ENCODE results near the gene SMURF1.

Gene SMURF1

DNA sequence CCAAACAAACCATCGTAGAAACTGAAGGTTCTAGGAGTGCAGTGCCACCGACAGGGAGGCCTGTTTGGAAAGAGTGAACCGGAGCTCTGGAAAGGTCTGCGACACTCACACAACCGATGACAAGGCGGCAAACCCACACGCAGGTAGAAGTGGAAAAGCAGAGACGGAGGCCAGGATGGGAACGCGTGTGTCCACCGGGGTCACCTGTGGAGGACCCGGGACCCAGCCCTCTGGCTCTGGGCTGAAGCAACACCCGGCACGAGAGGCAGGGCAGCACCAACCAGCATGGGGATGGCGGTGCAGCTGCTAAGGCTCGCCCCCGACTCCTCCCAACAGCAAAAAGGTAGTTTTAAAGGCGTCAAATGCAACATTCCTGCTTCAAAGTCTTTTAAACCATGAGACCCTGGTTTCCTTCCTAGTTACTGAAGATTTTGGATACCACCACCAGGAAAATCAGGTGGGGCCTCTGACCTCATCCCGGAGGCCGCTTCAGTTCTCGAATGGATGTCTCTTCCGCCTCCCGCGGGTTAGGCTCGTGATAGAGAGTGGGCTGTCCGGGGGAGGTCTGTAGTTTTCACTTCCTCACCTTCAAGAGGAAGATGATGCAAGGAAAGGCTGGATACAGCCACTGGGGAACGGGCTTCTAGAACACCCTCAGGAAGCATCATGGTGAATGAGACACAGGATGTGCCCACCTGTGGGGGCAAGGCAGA is 115.5 kb downstream of the SMURF1 start:
- Mint-ChIP-seq H3K4me1 (peaks cover 12% of the 10 kb centered on the region), H3K9me3 (no peaks in the 10 kb centered on the region), H3K27ac (peak overlapping the region in 1 of 2 donors; percentile 90), H3K4me3 (no peak overlapping the region), H3K27me3 (no peaks in the 10 kb centered on the region)
- ATAC-seq = no peak
- DNase-seq = no peak

DNA sequence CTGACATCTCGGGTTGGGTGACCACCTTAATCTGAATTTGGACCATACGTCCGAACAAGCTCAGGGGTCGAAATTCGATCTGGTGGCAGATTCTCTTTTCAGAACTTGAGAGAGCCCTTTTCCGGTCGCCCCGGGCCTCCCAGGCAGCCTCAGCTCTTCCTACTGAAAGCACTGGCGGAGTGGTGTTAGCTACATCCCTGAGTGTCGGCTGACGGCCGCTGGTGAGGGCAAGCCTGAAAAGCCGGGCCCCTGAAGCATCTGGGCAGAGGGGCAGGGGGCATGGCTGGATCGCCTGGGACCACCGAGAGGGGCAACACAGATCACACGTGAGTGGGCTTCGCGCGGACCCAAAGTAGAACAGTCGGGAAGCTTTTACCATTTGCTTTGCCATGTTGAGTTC is 116.1 kb downstream of the SMURF1 start:
- peak overlapping the region; percentile 33 to 48 for H3K27ac Mint-ChIP-seq
- peaks cover 12% of the 10 kb centered on the region for H3K4me1 Mint-ChIP-seq
- no peak overlapping the region for H3K4me3 Mint-ChIP-seq
- ATAC-seq (no peak), DNase-seq (no peak)
- H3K9me3 Mint-ChIP-seq = no peaks in the 10 kb centered on the region
- H3K27me3 Mint-ChIP-seq = no peaks in the 10 kb centered on the region

DNA sequence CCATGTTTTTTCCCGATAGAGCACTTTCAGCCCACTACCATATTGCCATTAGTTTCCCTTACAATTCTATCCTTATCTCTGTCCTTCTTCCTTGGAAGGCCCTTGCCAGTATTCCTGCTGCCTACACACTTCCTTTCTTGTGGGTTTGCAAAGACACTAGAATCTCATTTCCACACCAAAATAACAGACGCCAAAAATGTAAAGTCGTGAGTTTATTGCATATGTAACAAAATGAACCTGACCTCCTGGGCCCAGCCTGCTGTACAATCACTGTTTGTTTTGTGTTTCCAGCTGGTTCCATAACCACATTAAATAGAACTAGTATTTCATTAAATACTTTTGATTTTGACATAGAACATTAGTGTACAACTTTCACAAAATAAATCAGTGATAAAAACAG is 116.7 kb downstream of the SMURF1 start:
- ATAC-seq = no peak
- no peak overlapping the region for H3K4me3 Mint-ChIP-seq
- peak overlapping the region in 1 of 2 donors; percentile 48 for H3K27ac Mint-ChIP-seq
- no peak for DNase-seq
- no peaks in the 10 kb centered on the region for H3K9me3 Mint-ChIP-seq
- H3K4me1 Mint-ChIP-seq = peaks cover 12% of the 10 kb centered on the region
- no peaks in the 10 kb centered on the region for H3K27me3 Mint-ChIP-seq

DNA sequence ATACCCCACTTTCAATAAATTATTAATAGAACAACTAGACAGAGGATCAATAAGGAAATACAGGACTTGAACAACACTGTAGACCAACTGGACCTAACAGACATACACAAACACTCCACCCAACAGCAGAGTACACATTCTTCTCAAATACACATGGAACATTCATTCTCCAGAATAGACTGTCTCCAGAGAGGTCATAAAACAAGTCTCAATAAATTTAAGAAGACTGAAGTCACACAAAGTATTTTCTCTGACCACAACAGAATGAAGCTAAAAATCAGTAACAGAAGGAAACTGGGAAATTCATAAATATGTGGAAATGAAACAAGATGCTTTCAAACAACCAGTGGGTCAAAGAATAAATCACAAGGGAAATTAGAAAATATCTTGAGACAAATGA is 119.8 kb downstream of the SMURF1 start:
- ATAC-seq (no peak), DNase-seq (no peak)
- H3K27ac Mint-ChIP-seq = no peak overlapping the region
- no peaks in the 10 kb centered on the region for H3K9me3 Mint-ChIP-seq
- H3K4me3 Mint-ChIP-seq = no peak overlapping the region
- H3K4me1 Mint-ChIP-seq = peaks cover 12% of the 10 kb centered on the region
- no peaks in the 10 kb centered on the region for H3K27me3 Mint-ChIP-seq

DNA sequence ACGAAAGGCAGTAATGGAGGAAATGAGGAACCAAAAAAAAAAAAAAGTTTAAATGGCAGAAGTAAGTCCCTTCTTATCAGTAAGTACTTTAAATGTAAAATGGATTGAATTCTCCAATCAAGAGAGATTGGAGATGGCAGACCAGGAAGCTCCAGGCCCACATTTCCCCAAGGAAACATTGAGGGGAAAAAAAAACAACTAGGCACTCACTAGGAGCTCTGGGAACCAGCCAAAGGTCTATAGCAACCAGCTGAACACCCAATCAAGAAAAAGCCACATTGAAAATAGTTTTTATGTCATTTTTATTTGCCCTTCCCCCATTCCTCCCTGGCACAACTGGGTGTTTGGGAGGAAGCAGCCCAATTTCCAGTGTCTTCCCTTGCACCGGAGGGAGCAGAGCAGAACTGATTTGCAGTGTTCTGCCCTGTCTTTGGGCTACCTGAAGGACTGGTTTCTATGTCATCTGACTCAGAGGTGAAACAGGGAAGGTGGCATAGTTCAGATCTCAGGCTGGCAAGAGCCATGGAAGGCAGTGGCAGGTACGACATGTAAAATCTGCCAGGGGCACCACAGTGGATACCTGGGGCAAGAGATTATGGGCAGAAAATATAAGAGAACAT is 121.9 kb downstream of the SMURF1 start:
- no peak for ATAC-seq
- no peak for DNase-seq
- H3K27ac Mint-ChIP-seq = peak overlapping the region; percentile 64 to 74
- no peaks in the 10 kb centered on the region for H3K9me3 Mint-ChIP-seq
- no peaks in the 10 kb centered on the region for H3K27me3 Mint-ChIP-seq
- H3K4me3 Mint-ChIP-seq = no peak overlapping the region
- H3K4me1 Mint-ChIP-seq = peaks cover 2% of the 10 kb centered on the region

DNA sequence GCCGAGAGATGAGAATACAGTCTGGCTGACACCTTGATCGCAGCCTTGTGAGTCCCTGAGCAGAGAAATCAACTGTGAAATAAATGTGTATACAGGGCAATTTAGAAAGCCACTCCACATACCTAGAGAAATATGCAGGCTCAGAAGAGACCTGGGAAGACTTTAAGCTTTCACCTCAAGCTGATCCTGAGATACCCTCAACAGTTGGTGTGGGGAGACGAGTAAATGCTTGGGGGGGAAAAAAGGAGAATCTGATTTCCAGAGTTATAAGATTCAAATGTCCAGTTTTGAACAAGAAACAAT is 123.5 kb downstream of the SMURF1 start:
- Mint-ChIP-seq H3K4me3 (no peak overlapping the region), H3K9me3 (no peaks in the 10 kb centered on the region), H3K4me1 (peaks cover 6% of the 10 kb centered on the region), H3K27ac (no peak overlapping the region), H3K27me3 (no peaks in the 10 kb centered on the region)
- no peak for ATAC-seq
- DNase-seq = no peak

DNA sequence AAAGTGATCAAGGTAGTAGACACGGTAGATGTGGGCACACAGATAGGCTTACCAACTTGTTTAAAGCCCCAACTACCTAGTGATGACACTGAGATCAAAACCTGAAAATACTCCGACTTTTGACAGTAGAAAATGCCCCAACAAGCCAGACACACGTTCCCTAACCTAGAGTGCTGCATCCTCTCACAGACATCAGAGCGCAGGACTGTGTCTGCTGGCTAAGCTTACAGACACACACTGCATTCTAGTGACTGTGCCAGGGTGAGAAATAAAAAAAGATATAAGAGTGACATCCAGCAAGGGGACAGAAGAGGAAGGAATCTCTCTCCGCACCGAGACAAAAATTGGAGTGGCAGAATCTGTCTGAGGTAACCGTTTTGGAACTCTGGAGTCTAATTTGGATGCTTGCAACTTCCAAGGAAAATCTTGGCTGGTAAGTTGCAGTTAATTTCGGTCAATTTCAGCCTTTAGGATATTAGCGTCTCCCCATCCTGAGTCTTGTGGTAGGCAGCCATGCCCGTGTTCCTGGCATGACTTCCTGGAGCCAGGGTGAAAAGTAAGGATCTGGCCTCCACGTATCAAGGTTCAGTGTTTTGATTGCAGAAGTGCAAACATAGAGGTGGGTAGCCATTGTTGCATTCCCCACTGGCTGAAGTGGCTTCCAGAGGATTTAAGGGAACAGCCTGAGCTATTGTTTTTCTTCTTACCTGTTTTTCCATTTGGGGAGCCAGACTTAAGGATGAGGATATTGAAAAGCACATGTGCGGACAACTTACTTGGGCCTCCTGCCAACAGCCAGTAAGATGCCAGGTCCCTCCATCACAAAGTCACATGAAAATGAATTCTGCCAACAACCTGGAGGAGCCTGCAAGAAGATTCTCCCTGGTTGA is 124.1 kb downstream of the SMURF1 start:
- H3K27ac Mint-ChIP-seq = peak overlapping the region in 1 of 2 donors; percentile 40
- no peaks in the 10 kb centered on the region for H3K9me3 Mint-ChIP-seq
- ATAC-seq = no peak
- DNase-seq = no peak
- H3K27me3 Mint-ChIP-seq = no peaks in the 10 kb centered on the region
- H3K4me1 Mint-ChIP-seq = peaks cover 8% of the 10 kb centered on the region
- H3K4me3 Mint-ChIP-seq = no peak overlapping the region

DNA sequence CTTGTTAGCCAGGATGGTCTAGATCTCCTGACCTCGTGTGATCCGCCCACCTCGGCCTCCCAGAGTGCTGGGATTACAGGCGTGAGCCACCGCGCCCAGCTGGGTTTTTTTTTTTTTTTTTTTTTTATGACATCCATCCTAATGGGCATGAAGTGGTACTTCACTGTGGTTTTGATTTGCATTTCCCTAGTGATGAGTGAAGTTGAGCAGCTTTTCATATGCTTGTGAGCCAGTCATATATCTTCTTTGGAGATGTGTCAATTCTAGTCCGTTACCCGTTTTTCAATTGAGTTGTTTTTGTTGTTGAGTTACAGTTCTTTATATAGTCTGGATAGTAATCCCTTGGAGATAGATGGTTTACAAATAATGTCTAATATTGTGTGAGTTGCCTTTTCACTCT is 127.7 kb downstream of the SMURF1 start:
- ATAC-seq (no peak), DNase-seq (no peak)
- Mint-ChIP-seq H3K9me3 (no peaks in the 10 kb centered on the region), H3K4me1 (peaks cover 12% of the 10 kb centered on the region), H3K4me3 (no peak overlapping the region), H3K27ac (no peak overlapping the region), H3K27me3 (no peaks in the 10 kb centered on the region)

DNA sequence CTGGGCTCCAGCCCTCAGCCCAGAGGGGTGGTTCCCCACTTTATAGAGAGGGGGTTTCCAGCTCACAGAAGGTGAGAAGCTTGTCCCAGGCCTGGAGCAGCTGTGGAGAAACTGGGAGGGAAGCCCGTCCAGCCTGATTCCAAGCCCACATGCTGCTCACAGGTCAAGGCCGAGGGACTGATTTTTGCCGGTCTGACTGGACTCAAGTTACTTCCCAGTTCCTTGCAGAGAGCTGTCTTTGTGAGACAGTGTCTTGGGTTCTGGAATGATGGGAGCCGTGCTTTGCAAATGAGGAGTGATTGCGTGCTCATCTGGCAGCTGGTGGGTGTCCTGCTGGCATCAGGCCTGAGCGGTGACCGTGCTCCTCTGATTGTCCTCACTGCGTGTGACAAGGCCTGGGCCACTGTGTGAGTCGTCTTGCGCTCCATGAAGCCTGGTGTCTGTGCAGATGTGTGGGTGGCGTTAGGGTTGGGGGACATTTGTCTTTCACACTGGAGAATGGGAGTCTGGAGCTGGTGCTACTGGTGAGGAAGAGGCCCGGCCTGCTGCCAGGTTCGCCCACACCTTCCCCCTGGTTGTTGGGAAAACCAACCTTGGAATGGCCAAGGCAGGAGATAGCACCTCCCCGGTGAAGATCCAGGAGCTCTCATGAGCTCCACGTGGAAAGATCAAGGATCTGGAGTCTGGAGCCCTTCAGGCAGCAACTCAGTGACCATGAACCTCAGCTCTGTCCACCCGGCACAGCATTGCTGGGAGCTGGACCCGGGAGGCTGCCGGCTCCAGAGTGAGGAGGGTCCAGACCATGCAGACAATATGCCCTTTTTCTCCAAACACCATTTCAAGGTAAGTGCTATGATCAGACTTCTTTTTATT is 129.6 kb downstream of the SMURF1 start:
- peak overlapping the region in 1 of 2 donors; percentile 34 for H3K27ac Mint-ChIP-seq
- no peaks in the 10 kb centered on the region for H3K9me3 Mint-ChIP-seq
- ATAC-seq (peak; percentile 49), DNase-seq (no peak)
- no peaks in the 10 kb centered on the region for H3K27me3 Mint-ChIP-seq
- peaks cover 12% of the 10 kb centered on the region for H3K4me1 Mint-ChIP-seq
- H3K4me3 Mint-ChIP-seq = no peak overlapping the region

DNA sequence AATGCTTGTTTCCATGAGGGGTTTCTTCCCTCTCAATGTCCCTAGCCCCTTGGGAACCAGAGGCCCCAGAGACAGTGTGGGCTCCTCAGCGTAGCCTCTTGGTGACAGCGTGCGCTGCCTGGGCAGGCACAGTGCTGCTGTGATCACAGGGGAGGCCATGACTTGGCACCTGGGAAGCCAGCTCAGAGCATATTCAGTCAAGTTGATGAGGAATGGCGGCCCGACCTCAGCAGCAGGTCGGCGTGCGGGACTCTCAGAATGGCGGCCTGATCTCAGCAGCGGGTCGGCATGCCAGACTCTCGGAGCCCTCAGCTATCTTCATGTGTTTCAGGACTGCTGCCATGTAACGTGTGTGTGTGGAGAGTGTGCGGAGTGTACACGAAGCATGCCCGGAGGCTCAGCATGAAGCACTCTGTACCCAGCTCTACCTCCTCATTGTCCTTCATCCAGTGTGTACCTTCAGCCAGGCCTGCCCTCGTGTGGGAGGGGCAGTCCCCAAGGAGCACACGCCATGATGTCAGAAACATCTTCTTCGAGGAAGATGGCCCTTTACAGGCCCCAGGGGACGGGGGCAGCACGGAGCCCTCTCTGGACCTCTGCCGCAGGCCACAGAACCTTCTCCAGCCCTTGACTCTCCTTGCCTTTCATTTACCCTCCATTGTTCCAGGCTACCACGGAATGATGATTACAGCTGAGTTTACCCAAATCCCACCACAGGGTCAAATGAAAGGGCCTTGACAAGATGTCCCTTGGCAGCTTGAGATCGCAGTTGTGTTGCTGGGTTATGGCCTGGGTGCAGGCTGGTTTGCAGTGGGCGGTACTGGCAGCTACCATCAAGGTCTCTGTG is 130.4 kb downstream of the SMURF1 start:
- ATAC-seq (no peak), DNase-seq (no peak)
- Mint-ChIP-seq H3K4me1 (peaks cover 12% of the 10 kb centered on the region), H3K9me3 (no peaks in the 10 kb centered on the region), H3K27ac (peak overlapping the region in 1 of 2 donors; percentile 19), H3K27me3 (no peaks in the 10 kb centered on the region), H3K4me3 (no peak overlapping the region)

DNA sequence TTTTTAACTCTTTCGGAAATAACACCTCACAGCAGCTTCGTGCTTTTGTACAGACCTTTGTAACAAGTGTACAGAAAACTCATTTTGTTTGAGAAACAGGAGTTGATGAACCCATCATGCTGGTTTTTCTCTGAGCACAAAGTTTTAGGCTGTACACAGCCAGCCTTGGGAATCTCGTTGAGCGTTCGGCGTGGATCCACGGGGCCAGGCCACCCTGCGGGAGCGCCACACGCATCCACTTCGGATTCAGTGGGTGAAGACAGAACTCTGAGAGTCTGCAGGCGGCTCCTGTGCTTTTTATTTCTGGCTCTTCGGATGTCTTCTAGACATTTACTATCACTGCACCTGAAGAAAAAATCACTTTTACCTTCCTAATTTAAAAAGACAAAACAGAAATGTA is 131.2 kb downstream of the SMURF1 start:
- Mint-ChIP-seq H3K27ac (no peak overlapping the region), H3K9me3 (no peaks in the 10 kb centered on the region), H3K4me3 (no peak overlapping the region), H3K4me1 (peaks cover 12% of the 10 kb centered on the region), H3K27me3 (no peaks in the 10 kb centered on the region)
- DNase-seq (no peak), ATAC-seq (no peak)

DNA sequence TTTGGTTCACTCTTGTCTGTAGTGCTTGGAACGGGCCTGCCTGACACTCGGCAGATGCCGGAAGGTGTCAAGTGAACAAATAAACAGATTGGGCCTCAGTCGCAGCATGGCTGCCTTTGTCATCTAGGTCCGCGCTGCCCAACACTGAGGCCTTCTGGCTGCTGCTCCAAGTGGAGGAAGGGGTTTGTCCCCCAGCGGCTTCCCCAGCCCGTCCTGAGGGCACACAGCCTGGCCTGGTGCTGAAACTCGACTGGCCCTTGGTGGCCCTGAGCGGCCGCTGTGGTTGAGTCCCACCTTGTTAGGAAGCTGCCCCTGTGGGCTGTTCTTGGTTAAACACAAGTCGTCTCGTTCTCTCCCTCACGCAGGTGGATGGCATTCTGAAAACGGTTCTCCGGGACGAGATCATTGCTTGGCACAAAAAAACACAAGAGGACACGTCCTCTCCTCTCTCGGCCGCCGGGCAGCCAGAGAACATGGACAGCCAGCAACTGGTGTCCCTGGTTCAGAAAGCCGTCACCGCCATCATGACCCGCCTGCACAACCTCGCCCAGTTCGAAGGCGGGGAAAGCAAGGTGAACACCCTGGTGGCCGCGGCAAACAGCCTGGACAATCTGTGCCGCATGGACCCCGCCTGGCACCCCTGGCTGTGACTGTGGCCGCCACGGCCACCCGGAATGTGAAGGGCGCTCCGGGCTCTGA is 132.1 kb downstream of the SMURF1 start:
- DNase-seq (no peak), ATAC-seq (no peak)
- no peak overlapping the region for H3K4me3 Mint-ChIP-seq
- no peaks in the 10 kb centered on the region for H3K27me3 Mint-ChIP-seq
- H3K4me1 Mint-ChIP-seq = peaks cover 11% of the 10 kb centered on the region
- peak overlapping the region; percentile 74 to 82 for H3K27ac Mint-ChIP-seq
- no peaks in the 10 kb centered on the region for H3K9me3 Mint-ChIP-seq

DNA sequence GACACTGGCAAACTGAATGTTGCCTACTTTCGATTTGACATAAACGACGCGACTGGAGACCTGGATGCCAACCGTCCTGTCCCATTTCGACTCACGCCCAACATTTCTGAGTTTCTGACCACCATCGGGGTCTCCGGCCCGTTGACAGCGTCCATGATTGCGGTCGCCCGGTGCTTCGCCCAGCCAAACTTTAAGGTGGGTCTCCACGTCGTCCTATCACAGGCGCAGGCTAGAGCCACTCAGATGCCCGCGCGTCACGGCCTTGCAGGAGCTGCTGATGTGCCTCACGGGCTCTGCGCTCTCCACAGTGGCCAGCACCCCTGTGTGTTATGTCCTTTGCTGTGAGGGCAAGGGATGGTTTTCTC is 132.6 kb downstream of the SMURF1 start:
- Mint-ChIP-seq H3K9me3 (no peaks in the 10 kb centered on the region), H3K4me1 (peaks cover 6% of the 10 kb centered on the region), H3K27ac (peak overlapping the region in 1 of 2 donors; percentile 74), H3K27me3 (no peaks in the 10 kb centered on the region), H3K4me3 (no peak overlapping the region)
- ATAC-seq = no peak
- DNase-seq = no peak

DNA sequence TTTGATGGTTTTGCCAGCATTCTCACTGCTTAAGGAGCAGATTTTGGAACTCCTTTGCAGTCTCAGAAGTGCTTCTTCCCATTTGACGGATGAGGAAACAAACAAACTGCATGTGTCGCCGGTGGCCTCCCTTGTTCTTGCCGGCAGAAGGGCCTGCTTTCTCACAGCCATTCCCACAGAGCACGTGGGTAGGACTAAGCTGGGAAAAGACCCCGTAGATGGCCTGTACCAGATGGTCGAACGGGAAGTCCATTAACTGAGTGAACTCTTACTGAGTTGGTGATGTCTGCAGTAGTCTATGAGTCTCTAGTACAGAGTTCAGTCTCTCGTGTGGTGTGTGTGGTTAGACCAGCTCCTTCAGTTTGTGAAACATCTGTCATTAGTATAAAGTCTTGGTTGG is 133.6 kb downstream of the SMURF1 start:
- Mint-ChIP-seq H3K9me3 (no peaks in the 10 kb centered on the region), H3K27ac (peak overlapping the region in 1 of 2 donors; percentile 67), H3K4me3 (no peak overlapping the region), H3K27me3 (no peaks in the 10 kb centered on the region), H3K4me1 (peaks cover 6% of the 10 kb centered on the region)
- DNase-seq (no peak), ATAC-seq (no peak)

Measured in stimulated activated naive CD8-positive, alpha-beta T cell treated with anti-CD3 and anti-CD28 coated beads, Interleukin-15, amount 100 ng/mL, for 72 hours (primary cell).